Right lobe of liver (tissue), 6 donors: ENCODE data around the gene SLC4A9. TPM values are rescaled to one million over a fixed set of nuclear protein-coding genes. Genes with fewer than 3 reads are reported as not detected.

ENCODE experiments used
- ATAC-seq, 4 donors: fragments of 200-7000 bp; cut with Tn5 transposase; one replicate each; pipeline ENCODE4 v1.9.1; 2020; ENCODE audit warnings: mild to moderate bottlenecking in 4 of 4, moderate library complexity in 4 of 4
- DNase-seq, 3 donors: peaks; one replicate each; pipeline ENCODE4 v3.0.0-alpha.2; 2020
- H3K27ac ChIP-seq, 3 donors: fragments of 200-600 bp; one replicate each; pipeline ENCODE4 v1.8.0; 2022
- H3K27me3 ChIP-seq, 2 donors: fragments of 200-600 bp; one replicate each; pipeline ENCODE4 v1.8.0; 2022
- H3K36me3 ChIP-seq, 4 donors: fragments of 200-600 bp; sonication (generic) in 1 of 4; one replicate each; pipeline versions ENCODE4 v1.5.1 to v1.8.0; 2017 to 2022; ENCODE audit warnings: control low read depth in 1 of 4
- H3K4me1 ChIP-seq, 4 donors: fragments of 200-600 bp; sonication (generic) in 1 of 4; one replicate each; pipeline versions ENCODE4 v1.5.1 to v1.8.0; 2017 to 2022; ENCODE audit warnings: control low read depth in 1 of 4
- H3K4me3 ChIP-seq, 3 donors: fragments of 200-600 bp; one replicate each; pipeline ENCODE4 v1.8.0; 2022
- H3K9me3 ChIP-seq, 4 donors: fragments of 200-600 bp; sonication (generic) in 1 of 4; one replicate each; pipeline versions ENCODE4 v1.5.1 to v1.8.0; 2017 to 2022; ENCODE audit warnings: control low read depth in 1 of 4
- POLR2A ChIP-seq: fragments of 450-650 bp; IDR thresholded peaks from one replicate; pipeline ENCODE4 v1.6.1; 2017; ENCODE audit warnings: antibody characterized with exemption, mild to moderate bottlenecking
- WGBS: methylation state at CpG from one replicate; pipeline ENCODE4 v1.1.6; 2018; ENCODE audit warnings: low coverage, low lambda C conversion rate; ENCODE audit not compliant: insufficient coverage; ENCODE audit errors: missing lambda C conversion rate; 5-methylcytosine and 5-hydroxymethylcytosine counted together
- intact Hi-C, 2 donors: fragments of 100-400 bp; cut with DNase I; formaldehyde crosslinking; loops; one replicate each; pipeline versions ENCODE4 v1.11.2 to v1.14.1; 2022
- total RNA-seq, 6 experiments: library from RNA; depleted of rRNA in 2 of 6; stranded (reverse); fragments of >200 nt in 2 of 6; fragmentation: NEBNext Ultra II Directional in 3 of 6; extraction: Animal tissue kit (Norgen Biotek cat#: 25700) in 3 of 6; gene quantifications; one replicate each; pipeline versions ENCODE4 v1.1.0 to v1.2.4, GENCODE V29; 2016 to 2023
- TF ChIP-seq, protein P1 (sequence below), 4 donors: fragments of 200-600 bp in 3 of 4; fragments of 450-650 bp in 1 of 4; IDR thresholded peaks; one replicate each; pipeline versions ENCODE4 v1.5.1 to v1.8.0; 2016 to 2022; ENCODE audit warnings: antibody characterized with exemption in 4 of 4, mild to moderate bottlenecking in 2 of 4
- donor health status: DM: no; HTN: yes; CAD: no.
- donor health status: DM: no; HTN: no; CAD: no.
- donor health status: DM: no; HTN: no; CAD: no.
- donor health status: DM: no; HTN: yes; CAD: no.
- donor health status: DM: no; HTN: yes; CAD: no.

SLC4A9 gene
- total RNA-seq, 6 experiments from 2014 or later = not detected

GRCh38 chr5:140399979-140400729 is 40.2 kb downstream of the SLC4A9 start:
- H3K27me3 ChIP-seq = no peaks in the 10 kb centered on the region
- peak overlapping the region; percentile 68 to 99 (median 88) for H3K4me3 ChIP-seq
- peak overlapping the region; percentile 81 to 95 (median 88) for H3K27ac ChIP-seq
- H3K36me3 ChIP-seq = no peaks in the 10 kb centered on the region
- H3K4me1 ChIP-seq = peaks cover 0 to 22% (median 0%) of the 10 kb centered on the region in 4 donors
- intact Hi-C loops = no loop called here
- 40% methylated on average over 19 of the region's 25 CpGs for WGBS
- DNase-seq (no peak), ATAC-seq (no peak)
- TF ChIP-seq, protein P1, sequence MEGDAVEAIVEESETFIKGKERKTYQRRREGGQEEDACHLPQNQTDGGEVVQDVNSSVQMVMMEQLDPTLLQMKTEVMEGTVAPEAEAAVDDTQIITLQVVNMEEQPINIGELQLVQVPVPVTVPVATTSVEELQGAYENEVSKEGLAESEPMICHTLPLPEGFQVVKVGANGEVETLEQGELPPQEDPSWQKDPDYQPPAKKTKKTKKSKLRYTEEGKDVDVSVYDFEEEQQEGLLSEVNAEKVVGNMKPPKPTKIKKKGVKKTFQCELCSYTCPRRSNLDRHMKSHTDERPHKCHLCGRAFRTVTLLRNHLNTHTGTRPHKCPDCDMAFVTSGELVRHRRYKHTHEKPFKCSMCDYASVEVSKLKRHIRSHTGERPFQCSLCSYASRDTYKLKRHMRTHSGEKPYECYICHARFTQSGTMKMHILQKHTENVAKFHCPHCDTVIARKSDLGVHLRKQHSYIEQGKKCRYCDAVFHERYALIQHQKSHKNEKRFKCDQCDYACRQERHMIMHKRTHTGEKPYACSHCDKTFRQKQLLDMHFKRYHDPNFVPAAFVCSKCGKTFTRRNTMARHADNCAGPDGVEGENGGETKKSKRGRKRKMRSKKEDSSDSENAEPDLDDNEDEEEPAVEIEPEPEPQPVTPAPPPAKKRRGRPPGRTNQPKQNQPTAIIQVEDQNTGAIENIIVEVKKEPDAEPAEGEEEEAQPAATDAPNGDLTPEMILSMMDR (IDR thresholded peaks at IDR 0.05) = no peak
- no peak for TF ChIP-seq POLR2A
- H3K9me3 ChIP-seq = no peaks in the 10 kb centered on the region

GRCh38 chr5:140400730-140401361 is 40.9 kb downstream of the SLC4A9 start:
- TF ChIP-seq, protein P1 (IDR thresholded peaks at IDR 0.05) = no peak
- no peak for TF ChIP-seq POLR2A
- intact Hi-C loops = no loop called here
- DNase-seq (peak; percentile 91 to 98 (median 98)), ATAC-seq (peak; percentile 78 to 90 (median 80))
- 0% methylated on average over 19 of the region's 54 CpGs for WGBS
- no peaks in the 10 kb centered on the region for H3K27me3 ChIP-seq
- H3K36me3 ChIP-seq = no peaks in the 10 kb centered on the region
- H3K4me1 ChIP-seq = peaks cover 0 to 22% (median 0%) of the 10 kb centered on the region in 4 donors
- peak overlapping the region; percentile 68 to 99 (median 88) for H3K4me3 ChIP-seq
- peak overlapping the region; percentile 81 to 95 (median 88) for H3K27ac ChIP-seq
- no peaks in the 10 kb centered on the region for H3K9me3 ChIP-seq

GRCh38 chr5:140401362-140402257 is 41.6 kb downstream of the SLC4A9 start, which contains the start of gene ANKHD1:
TSS of gene ANKHD1 (plus strand) at chr5:140401833. CDS start at chr5:140401968, 135 bp downstream.
- under 1% methylated on average over 35 of the region's 83 CpGs for WGBS
- peak; percentile 99 for DNase-seq
- intact Hi-C loops = no loop called here
- Histone ChIP-seq H3K4me3 (peak within 1 kb of the TSS; percentile 83 to 99 (median 98)), H3K36me3 (no peaks in the 10 kb centered on the region), H3K4me1 (peaks cover 0 to 22% (median 0%) of the 10 kb centered on the region in 4 donors), H3K9me3 (no peaks in the 10 kb centered on the region), H3K27ac (peak within 1 kb of the TSS; percentile 89 to 95 (median 91)), H3K27me3 (no peaks in the 10 kb centered on the region)
- peak; percentile 98 for TF ChIP-seq POLR2A
- TF ChIP-seq, protein P1 (IDR thresholded peaks at IDR 0.05) = no peak
- ATAC-seq = peak; percentile 82 to 88 (median 86)
